Mucosa of rectum (tissue), 2 donors: ENCODE results near the gene PRMT9.

Experiments
- H3K27ac ChIP-seq, 2 donors: one replicate each; pipeline ENCODE4 v1.7.0; 2013; ENCODE audit warnings: inconsistent platforms in 2 of 2, low read depth in 2 of 2, low read length in 2 of 2
- H3K27me3 ChIP-seq, 2 donors: one replicate each; pipeline ENCODE4 v1.7.0; 2013; ENCODE audit warnings: low read length in 2 of 2; ENCODE audit not compliant: control insufficient read depth in 2 of 2, insufficient read depth in 2 of 2
- H3K36me3 ChIP-seq, 2 donors: one replicate each; pipeline ENCODE4 v1.7.0; 2013; ENCODE audit warnings: low read length in 2 of 2; ENCODE audit not compliant: control insufficient read depth in 2 of 2, insufficient read depth in 2 of 2
- H3K4me1 ChIP-seq, 2 donors: one replicate each; pipeline ENCODE4 v1.7.0; 2013; ENCODE audit warnings: low read length in 2 of 2, mild to moderate bottlenecking in 1 of 2; ENCODE audit not compliant: control insufficient read depth in 2 of 2, insufficient read depth in 2 of 2
- H3K4me3 ChIP-seq, 2 donors: one replicate each; pipeline ENCODE4 v1.7.0; 2013; ENCODE audit warnings: low read length in 2 of 2
- H3K9ac ChIP-seq, 2 donors: one replicate each; pipeline ENCODE4 v1.7.0; 2013; ENCODE audit warnings: low read length in 2 of 2, low read depth in 1 of 2, mild to moderate bottlenecking in 1 of 2
- H3K9me3 ChIP-seq, 2 donors: one replicate each; pipeline ENCODE4 v1.7.0; 2013; ENCODE audit warnings: low read length in 2 of 2; ENCODE audit not compliant: control insufficient read depth in 2 of 2
- donor health status: healthy.
- donor health status: Normal muscosa, but diverticular disease.

PRMT9 gene

GRCh38 chr4:147599206-147599605, 84.8 kb downstream of the PRMT9 start:
- H3K27me3 ChIP-seq: no peaks in the 10 kb centered on the region
- no peak overlapping the region for H3K27ac ChIP-seq
- no peaks in the 10 kb centered on the region for H3K36me3 ChIP-seq
- no peaks in the 10 kb centered on the region for H3K4me1 ChIP-seq
- H3K9me3 ChIP-seq: no peaks in the 10 kb centered on the region
- H3K4me3 ChIP-seq: no peak overlapping the region
- no peak overlapping the region for H3K9ac ChIP-seq

- no peaks in the 10 kb centered on the region for H3K36me3 ChIP-seq
- H3K9ac ChIP-seq: no peak overlapping the region
- no peaks in the 10 kb centered on the region for H3K4me1 ChIP-seq
- no peaks in the 10 kb centered on the region for H3K27me3 ChIP-seq
- no peak overlapping the region for H3K27ac ChIP-seq
- no peak overlapping the region for H3K4me3 ChIP-seq
- no peaks in the 10 kb centered on the region for H3K9me3 ChIP-seq
Observed at GRCh38 chr4:147597561-147597960, 86.4 kb downstream of the PRMT9 start.

GRCh38 chr4:147596981-147597380, 87.0 kb downstream of the PRMT9 start:
- Histone ChIP-seq H3K27me3 (no peaks in the 10 kb centered on the region), H3K36me3 (no peaks in the 10 kb centered on the region), H3K9me3 (no peaks in the 10 kb centered on the region), H3K9ac (no peak overlapping the region), H3K4me1 (no peaks in the 10 kb centered on the region), H3K27ac (no peak overlapping the region), H3K4me3 (no peak overlapping the region)

GRCh38 chr4:147596377-147596776, 87.6 kb downstream of the PRMT9 start:
- Histone ChIP-seq H3K9ac (no peak overlapping the region), H3K4me3 (no peak overlapping the region), H3K36me3 (no peaks in the 10 kb centered on the region), H3K9me3 (no peaks in the 10 kb centered on the region), H3K4me1 (no peaks in the 10 kb centered on the region), H3K27me3 (no peaks in the 10 kb centered on the region), H3K27ac (no peak overlapping the region)

- Histone ChIP-seq H3K9ac (no peak overlapping the region), H3K4me1 (no peaks in the 10 kb centered on the region), H3K4me3 (no peak overlapping the region), H3K27me3 (no peaks in the 10 kb centered on the region), H3K9me3 (no peaks in the 10 kb centered on the region), H3K27ac (no peak overlapping the region), H3K36me3 (no peaks in the 10 kb centered on the region)
Observed at GRCh38 chr4:147594578-147594977, 89.4 kb downstream of the PRMT9 start.

GRCh38 chr4:147594107-147594506, 89.9 kb downstream of the PRMT9 start:
- no peaks in the 10 kb centered on the region for H3K36me3 ChIP-seq
- H3K27me3 ChIP-seq: no peaks in the 10 kb centered on the region
- no peak overlapping the region for H3K4me3 ChIP-seq
- H3K9me3 ChIP-seq: no peaks in the 10 kb centered on the region
- no peak overlapping the region for H3K27ac ChIP-seq
- H3K9ac ChIP-seq: no peak overlapping the region
- H3K4me1 ChIP-seq: no peaks in the 10 kb centered on the region

GRCh38 chr4:147591106-147591505, 92.9 kb downstream of the PRMT9 start:
- Histone ChIP-seq H3K9ac (no peak overlapping the region), H3K4me3 (no peak overlapping the region), H3K27ac (no peak overlapping the region), H3K4me1 (no peaks in the 10 kb centered on the region), H3K36me3 (no peaks in the 10 kb centered on the region), H3K27me3 (no peaks in the 10 kb centered on the region), H3K9me3 (no peaks in the 10 kb centered on the region)

GRCh38 chr4:147590249-147590920, 93.6 kb downstream of the PRMT9 start:
- Histone ChIP-seq H3K9me3 (no peaks in the 10 kb centered on the region), H3K4me3 (no peak overlapping the region), H3K9ac (no peak overlapping the region), H3K27me3 (no peaks in the 10 kb centered on the region), H3K27ac (no peak overlapping the region), H3K4me1 (no peaks in the 10 kb centered on the region), H3K36me3 (no peaks in the 10 kb centered on the region)

GRCh38 chr4:147589586-147589985, 94.4 kb downstream of the PRMT9 start:
- Histone ChIP-seq H3K36me3 (no peaks in the 10 kb centered on the region), H3K4me1 (no peaks in the 10 kb centered on the region), H3K27me3 (no peaks in the 10 kb centered on the region), H3K27ac (no peak overlapping the region), H3K9ac (no peak overlapping the region), H3K4me3 (no peak overlapping the region), H3K9me3 (no peaks in the 10 kb centered on the region)
